HEK293T (cell line): ENCODE measurements around the gene RNF207.
"Not testable (repeated sequence)": the region's sequence is repeated elsewhere in the genome, so short reads cannot be mapped to it uniquely, and the experiment has no call there.

Source experiments
- CTCF ChIA-PET: fragments of 350-600 bp; formaldehyde crosslinking; extraction: SDS; loops from one replicate; lab custom pipeline; 2021; ENCODE audit warnings: antibody characterized with exemption, inconsistent platforms; lab: Yijun Ruan, JAX
- POLR2A ChIA-PET: fragments of 350-600 bp; formaldehyde crosslinking; extraction: SDS; loops from one replicate; lab custom pipeline; 2020; ENCODE audit warnings: antibody characterized with exemption, inconsistent platforms; lab: Yijun Ruan, JAX
- DNase-seq: peaks from one replicate; pipeline ENCODE4 v3.0.0; 2012; ENCODE audit warnings: mixed read lengths; ENCODE audit errors: extremely low spot score
- ARNT ChIP-seq: fragments of 450-650 bp; IDR thresholded peaks from 2 replicates; pipeline ENCODE4 v1.6.1; 2017; ENCODE audit warnings: mild to moderate bottlenecking
- BHLHE40 ChIP-seq: fragments of 450-650 bp; IDR thresholded peaks from 2 replicates; pipeline ENCODE4 v1.6.1; 2016; ENCODE audit warnings: mild to moderate bottlenecking, moderate library complexity, borderline replicate concordance
- CTBP1 ChIP-seq: fragments of 450-650 bp; IDR thresholded peaks from 2 replicates; pipeline ENCODE4 v1.6.1; 2016; ENCODE audit warnings: borderline replicate concordance
- ELF4 ChIP-seq: fragments of 450-650 bp; IDR thresholded peaks from 2 replicates; pipeline ENCODE4 v1.6.1; 2017; ENCODE audit warnings: antibody characterized with exemption
- FOXA1 ChIP-seq: fragments of 450-650 bp; IDR thresholded peaks from 2 replicates; pipeline ENCODE4 v1.6.1; 2016; ENCODE audit warnings: mild to moderate bottlenecking
- FOXK2 ChIP-seq: fragments of 450-650 bp; IDR thresholded peaks from 2 replicates; pipeline ENCODE4 v1.6.1; 2016; ENCODE audit warnings: mild to moderate bottlenecking
- FOXM1 ChIP-seq: fragments of 450-650 bp; IDR thresholded peaks from 2 replicates; pipeline ENCODE4 v1.6.1; 2017; ENCODE audit warnings: mild to moderate bottlenecking, borderline replicate concordance
- HDGF ChIP-seq: fragments of 450-650 bp; IDR thresholded peaks from 2 replicates; pipeline ENCODE4 v1.6.1; 2017; ENCODE audit warnings: antibody characterized with exemption, borderline replicate concordance
- L3MBTL2 ChIP-seq: fragments of 450-650 bp; conservative IDR thresholded peaks from 2 replicates; pipeline ENCODE4 v1.6.1; 2016; ENCODE audit warnings: mild to moderate bottlenecking
- LEF1 ChIP-seq: fragments of 450-650 bp; IDR thresholded peaks from 2 replicates; pipeline ENCODE4 v1.6.1; 2017; ENCODE audit warnings: mild to moderate bottlenecking, borderline replicate concordance
- NFRKB ChIP-seq: fragments of 450-650 bp; IDR thresholded peaks from 2 replicates; pipeline ENCODE4 v1.6.1; 2016; ENCODE audit warnings: mild to moderate bottlenecking, moderate library complexity
- PKNOX1 ChIP-seq: fragments of 450-650 bp; IDR thresholded peaks from 2 replicates; pipeline ENCODE4 v1.6.1; 2016
- SP1 ChIP-seq: fragments of 450-650 bp; IDR thresholded peaks from 2 replicates; pipeline ENCODE4 v1.6.1; 2017
- SUZ12 ChIP-seq: fragments of 450-650 bp; IDR thresholded peaks from 2 replicates; pipeline ENCODE4 v1.6.1; 2016; ENCODE audit warnings: mild to moderate bottlenecking
- TARDBP ChIP-seq: fragments of 450-650 bp; IDR thresholded peaks from 2 replicates; pipeline ENCODE4 v1.6.1; 2016
- ZNF384 ChIP-seq: fragments of 450-650 bp; IDR thresholded peaks from 2 replicates; pipeline ENCODE4 v1.6.1; 2016

The RNF207 gene

GRCh38 chr1:6210591-6211355, 4.9 kb downstream of the RNF207 start:
- DNase-seq = no peak
- TF ChIP-seq SUZ12 = no peak
- no peak for TF ChIP-seq FOXK2
- no peak for TF ChIP-seq FOXA1
- no peak for TF ChIP-seq HDGF
- no peak for TF ChIP-seq ARNT
- no peak for TF ChIP-seq PKNOX1
- no peak for TF ChIP-seq L3MBTL2
- no peak for TF ChIP-seq SP1
- no peak for TF ChIP-seq ZNF384
- no peak for TF ChIP-seq ELF4
- TF ChIP-seq NFRKB = no peak
- no peak for TF ChIP-seq FOXM1
- TF ChIP-seq BHLHE40 = no peak
- TF ChIP-seq CTBP1 = no peak
- no peak for TF ChIP-seq TARDBP
- no peak for TF ChIP-seq LEF1
- POLR2A ChIA-PET = no interaction called here
- CTCF ChIA-PET = no interaction called here

- DNase-seq = no peak
- ChIA-PET POLR2A (no interaction called here), CTCF (no interaction called here)
- TF ChIP-seq SP1 (no peak), TARDBP (no peak), ARNT (no peak), ELF4 (no peak), SUZ12 (no peak), HDGF (no peak), BHLHE40 (no peak), PKNOX1 (no peak), FOXK2 (no peak), LEF1 (no peak), FOXM1 (no peak), FOXA1 (no peak)
Measured at GRCh38 chr1:6211731-6212130, 5.8 kb downstream of the RNF207 start.

DNA sequence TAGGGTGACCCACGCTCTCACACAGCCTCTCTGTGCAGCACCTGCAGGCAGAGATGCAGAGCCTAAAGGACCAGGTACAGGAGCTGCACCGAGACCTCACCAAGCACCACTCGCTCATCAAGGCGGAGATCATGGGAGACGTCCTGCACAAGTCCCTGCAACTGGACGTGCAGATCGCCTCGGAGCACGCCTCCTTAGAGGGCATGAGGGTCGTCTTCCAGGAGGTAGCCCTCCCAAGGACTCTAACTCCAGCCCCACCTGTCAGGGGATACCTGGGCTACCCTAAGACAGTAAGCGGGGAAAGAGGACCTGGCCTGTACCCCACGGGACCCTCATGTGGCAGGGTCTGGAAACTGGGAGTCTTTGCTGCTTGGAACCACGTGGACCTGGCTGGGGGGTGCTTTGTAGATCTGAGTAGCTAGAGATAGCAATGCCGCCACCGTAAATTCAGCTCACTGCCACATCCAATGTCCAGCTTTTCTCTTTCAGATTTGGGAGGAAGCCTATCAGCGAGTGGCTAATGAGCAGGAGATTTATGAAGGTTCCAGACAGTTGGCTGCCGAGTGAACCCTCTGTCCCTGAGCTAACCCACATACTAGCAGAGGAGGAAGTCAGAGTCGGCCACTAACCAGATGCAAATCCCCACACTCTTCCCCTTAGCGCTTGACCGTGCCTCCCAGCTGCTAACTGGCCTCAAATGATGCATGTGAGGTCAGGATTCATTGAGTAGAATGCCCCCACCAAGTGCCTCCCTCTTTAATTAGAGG, 6.5 kb downstream of the RNF207 start:
- ChIA-PET POLR2A (interaction anchor here (0.6 kb wide), 1 partner anchor 14 kb away, joined by 3 read pairs; no protein-coding TSS in a partner anchor), CTCF (interaction anchor here (0.6 kb wide), 1 partner anchor 1953 kb away, joined by 3 read pairs; no protein-coding TSS in a partner anchor)

GRCh38 chr1:6218375-6219164, 12.7 kb downstream of the RNF207 start:
- no peak for TF ChIP-seq ELF4
- TF ChIP-seq PKNOX1 = no peak
- TF ChIP-seq FOXM1 = no peak
- no peak for TF ChIP-seq HDGF
- no peak for TF ChIP-seq ARNT
- no peak for TF ChIP-seq SP1
- no peak for TF ChIP-seq CTBP1
- TF ChIP-seq FOXK2 = no peak
- no peak for TF ChIP-seq L3MBTL2
- no peak for TF ChIP-seq FOXA1
- ChIA-PET POLR2A (interaction anchor here (0.7 to 2.2 kb wide), 4 partner anchors 13 to 18 kb away, joined by 3 to 9 read pairs (median 4); partner anchors contain the start of gene RNF207), CTCF (interaction anchor here (0.6 kb wide), 2 partner anchors 10 to 211 kb away, joined by 3 read pairs; no protein-coding TSS in a partner anchor)
- no peak for DNase-seq

More for the DNA sequence above, 6.5 kb downstream of the RNF207 start:
- TF ChIP-seq LEF1 (no peak), ELF4 (no peak), FOXK2 (no peak), FOXM1 (no peak), ARNT (no peak), CTBP1 (no peak), L3MBTL2 (no peak), HDGF (no peak), TARDBP (no peak), SUZ12 (no peak), NFRKB (no peak), BHLHE40 (no peak), FOXA1 (no peak)
- DNase-seq = no peak

- CTCF ChIA-PET, DNase-seq: not testable (repeated sequence)
- POLR2A ChIA-PET = interaction anchor here (2.0 kb wide), 1 partner anchor 13 kb away, joined by 8 read pairs; no protein-coding TSS in a partner anchor
Measured at GRCh38 chr1:6219641-6220040, 13.7 kb downstream of the RNF207 start.
